Osteoblast (primary cell): ENCODE measurements around the gene AIRE. TPM values are rescaled to one million over a fixed set of nuclear protein-coding genes. Genes with fewer than 3 reads are reported as not detected.
"Not testable (repeated sequence)": the region's sequence is repeated elsewhere in the genome, so short reads cannot be mapped to it uniquely, and the experiment has no call there.

Source experiments
- DNase-seq: peaks from one replicate; pipeline ENCODE4 v3.0.0; 2011; ENCODE audit warnings: low spot score, mixed read lengths; ENCODE audit not compliant: insufficient read length; ENCODE audit errors: missing footprints
- H2AFZ ChIP-seq: 2 replicates; pipeline ENCODE4 v1.6.0; 2011; ENCODE audit warnings: mild to moderate bottlenecking, low read length
- H3K27ac ChIP-seq: 2 replicates; pipeline ENCODE4 v1.5.1; 2011; ENCODE audit warnings: mild to moderate bottlenecking, low read depth, low read length, moderate library complexity
- H3K27me3 ChIP-seq: 2 replicates; pipeline ENCODE4 v1.6.0; 2012; ENCODE audit warnings: mild to moderate bottlenecking, control low read depth, inconsistent platforms, low read length, moderate library complexity; ENCODE audit not compliant: insufficient read depth
- H3K36me3 ChIP-seq: 2 replicates; pipeline ENCODE4 v1.5.1; 2011; ENCODE audit warnings: mild to moderate bottlenecking, low read length, control low read depth, moderate library complexity; ENCODE audit not compliant: insufficient read depth
- H3K4me1 ChIP-seq: 2 replicates; pipeline ENCODE4 v1.5.1; 2011; ENCODE audit warnings: mild to moderate bottlenecking, low read length, control low read depth, moderate library complexity; ENCODE audit not compliant: insufficient read depth
- H3K4me2 ChIP-seq: 2 replicates; pipeline ENCODE4 v1.6.0; 2011; ENCODE audit warnings: mild to moderate bottlenecking, low read length; ENCODE audit not compliant: insufficient read depth
- H3K4me3 ChIP-seq: fragments of 200-600 bp; sonication (generic); 3 replicates; pipeline ENCODE4 v1.5.1; 2012; ENCODE audit warnings: mild to moderate bottlenecking, low read length, inconsistent platforms; ENCODE audit not compliant: insufficient read depth
- H3K79me2 ChIP-seq: 2 replicates; pipeline ENCODE4 v1.6.0; 2012; ENCODE audit warnings: mild to moderate bottlenecking, low read length, control low read depth, inconsistent platforms; ENCODE audit not compliant: insufficient read depth
- H3K9me3 ChIP-seq: 2 replicates; pipeline ENCODE4 v1.5.1; 2011; ENCODE audit warnings: low read depth, low read length, control low read depth
- H4K20me1 ChIP-seq: 2 replicates; pipeline ENCODE4 v1.6.0; 2012; ENCODE audit warnings: mild to moderate bottlenecking, low read length, control low read depth; ENCODE audit not compliant: insufficient read depth
- total RNA-seq: library from RNA; depleted of rRNA; stranded (reverse); fragments of >200 nt; gene quantifications from 2 replicates; pipeline ENCODE4 v1.2.3, GENCODE V29; 2012
- TF ChIP-seq, protein P1 (sequence below): IDR thresholded peaks from 2 replicates; pipeline ENCODE4 v1.5.1; 2011; ENCODE audit warnings: mild to moderate bottlenecking, low read depth, low read length, moderate library complexity; ENCODE audit errors: extremely low read depth

Gene AIRE
- total RNA-seq, 1 donor: not detected

DNA sequence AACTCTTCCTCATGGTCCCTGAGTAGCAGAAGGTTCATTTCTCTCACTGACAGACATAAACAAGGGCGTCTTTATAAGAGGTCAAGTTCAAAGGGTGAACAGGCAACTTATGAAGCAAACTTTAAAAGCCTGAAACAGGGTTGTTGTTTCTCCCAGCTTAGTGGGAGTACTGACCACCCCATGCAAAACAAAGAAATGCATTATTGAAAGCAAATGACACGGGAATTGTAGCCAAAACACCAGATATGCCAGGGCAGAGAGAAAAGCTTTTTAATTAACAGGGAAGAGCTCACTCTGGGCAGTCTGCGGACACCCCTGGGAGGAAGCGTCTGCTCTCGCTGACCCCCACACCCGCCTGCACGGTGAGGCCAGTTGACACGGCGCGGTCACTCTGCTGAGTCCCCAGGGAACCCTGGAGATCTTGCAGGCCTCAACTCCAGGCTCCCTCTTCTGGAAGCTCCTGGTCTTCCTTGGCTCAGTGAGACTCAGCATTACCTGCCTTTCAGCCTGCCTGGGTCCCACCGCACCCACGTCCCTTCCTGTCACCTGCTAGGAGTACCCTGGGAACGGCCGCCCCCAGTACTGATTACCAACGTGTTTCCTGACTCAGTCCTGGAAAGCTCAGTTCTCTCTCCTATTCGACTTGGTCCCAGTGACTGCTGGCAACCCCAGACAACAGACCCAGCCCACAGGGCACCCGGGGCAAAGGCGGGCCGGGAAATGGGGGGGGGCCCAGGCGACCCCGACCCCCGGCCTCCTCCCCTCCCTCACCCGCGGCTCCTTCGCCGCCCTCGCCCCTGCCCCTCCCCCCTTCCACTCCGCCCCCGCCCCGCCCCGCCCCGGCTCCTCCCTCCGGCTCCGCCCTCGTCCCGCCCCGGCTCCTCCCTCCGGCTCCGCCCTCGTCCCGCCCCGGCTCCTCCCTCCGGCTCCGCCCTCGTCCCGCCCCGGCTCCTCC is 52.5 kb downstream of the AIRE start:
- Histone ChIP-seq H3K4me1 (peaks cover 13% of the 10 kb centered on the region), H3K27ac (no peak overlapping the region), H4K20me1 (peaks cover 3% of the 10 kb centered on the region), H3K4me2 (peak overlapping the region; percentile 81), H3K27me3 (no peaks in the 10 kb centered on the region), H3K4me3 (peak overlapping the region; percentile 68), H2AFZ (no peak overlapping the region), H3K79me2 (no peaks in the 10 kb centered on the region), H3K9me3 (no peaks in the 10 kb centered on the region), H3K36me3 (peaks cover 6% of the 10 kb centered on the region)
- TF ChIP-seq, protein P1, sequence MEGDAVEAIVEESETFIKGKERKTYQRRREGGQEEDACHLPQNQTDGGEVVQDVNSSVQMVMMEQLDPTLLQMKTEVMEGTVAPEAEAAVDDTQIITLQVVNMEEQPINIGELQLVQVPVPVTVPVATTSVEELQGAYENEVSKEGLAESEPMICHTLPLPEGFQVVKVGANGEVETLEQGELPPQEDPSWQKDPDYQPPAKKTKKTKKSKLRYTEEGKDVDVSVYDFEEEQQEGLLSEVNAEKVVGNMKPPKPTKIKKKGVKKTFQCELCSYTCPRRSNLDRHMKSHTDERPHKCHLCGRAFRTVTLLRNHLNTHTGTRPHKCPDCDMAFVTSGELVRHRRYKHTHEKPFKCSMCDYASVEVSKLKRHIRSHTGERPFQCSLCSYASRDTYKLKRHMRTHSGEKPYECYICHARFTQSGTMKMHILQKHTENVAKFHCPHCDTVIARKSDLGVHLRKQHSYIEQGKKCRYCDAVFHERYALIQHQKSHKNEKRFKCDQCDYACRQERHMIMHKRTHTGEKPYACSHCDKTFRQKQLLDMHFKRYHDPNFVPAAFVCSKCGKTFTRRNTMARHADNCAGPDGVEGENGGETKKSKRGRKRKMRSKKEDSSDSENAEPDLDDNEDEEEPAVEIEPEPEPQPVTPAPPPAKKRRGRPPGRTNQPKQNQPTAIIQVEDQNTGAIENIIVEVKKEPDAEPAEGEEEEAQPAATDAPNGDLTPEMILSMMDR: peak; percentile 44
- DNase-seq: peak; percentile 96

DNA sequence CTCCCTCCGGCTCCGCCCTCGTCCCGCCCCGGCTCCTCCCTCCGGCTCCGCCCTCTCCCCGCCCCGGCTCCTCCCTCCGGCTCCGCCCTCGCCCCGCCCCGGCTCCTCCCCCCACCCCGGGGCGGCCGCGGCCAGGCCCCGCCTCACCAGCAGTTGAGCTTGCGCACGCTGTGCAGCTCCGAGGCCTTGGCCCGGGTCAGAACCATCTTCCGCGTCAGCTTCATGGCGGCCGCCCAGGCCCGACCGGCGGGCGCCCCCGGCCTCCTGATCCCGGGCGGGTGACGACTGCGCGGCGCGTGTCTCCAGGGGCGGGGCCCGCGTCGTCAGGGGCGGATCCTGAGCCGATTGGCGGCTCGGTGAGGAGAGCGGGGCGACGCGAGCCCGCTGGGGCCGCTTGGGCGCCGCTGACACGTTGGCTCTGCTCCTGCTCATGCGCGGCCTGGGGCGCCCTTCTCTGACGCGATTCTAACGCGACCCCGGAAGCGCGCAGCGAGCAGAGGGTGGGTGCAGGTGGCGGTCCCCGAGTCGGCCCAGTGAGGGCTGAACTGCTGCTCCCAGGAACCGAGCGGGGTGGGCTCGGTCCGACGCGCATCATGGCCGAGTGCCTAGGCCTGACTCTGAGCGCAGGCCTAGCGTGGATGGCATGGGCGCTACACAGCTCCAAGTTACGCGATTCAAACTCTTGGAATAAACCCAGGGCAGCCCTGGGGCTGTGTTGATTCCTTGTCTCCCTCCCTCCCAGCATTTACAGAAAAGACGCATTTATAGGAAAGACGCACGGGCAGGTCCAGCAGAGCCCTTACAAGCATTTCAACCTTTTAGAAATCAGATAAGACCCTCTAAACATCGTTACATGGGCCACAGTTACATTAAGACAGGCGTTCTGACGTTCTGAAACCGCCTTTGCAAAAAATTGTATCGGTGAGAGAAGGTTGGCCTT is 53.6 kb downstream of the AIRE start, which contains the start of gene CFAP410:
TSS of gene CFAP410 (minus strand) at position 420 of the 940 bp plus-strand sequence. CDS start at position 224, 196 bp downstream.
- DNase-seq: peak; percentile 100
- Histone ChIP-seq H2AFZ (peak within 1 kb of the TSS; percentile 96), H3K9me3 (no peaks in the 10 kb centered on the region), H4K20me1 (peaks cover 3% of the 10 kb centered on the region), H3K79me2 (no peaks in the 10 kb centered on the region), H3K27me3 (no peaks in the 10 kb centered on the region), H3K4me3 (peak within 1 kb of the TSS; percentile 98), H3K36me3 (peaks cover 6% of the 10 kb centered on the region), H3K4me1 (peaks cover 13% of the 10 kb centered on the region), H3K4me2 (peak within 1 kb of the TSS; percentile 99), H3K27ac (peak within 1 kb of the TSS; percentile 91)
- TF ChIP-seq, protein P1: no peak

DNA sequence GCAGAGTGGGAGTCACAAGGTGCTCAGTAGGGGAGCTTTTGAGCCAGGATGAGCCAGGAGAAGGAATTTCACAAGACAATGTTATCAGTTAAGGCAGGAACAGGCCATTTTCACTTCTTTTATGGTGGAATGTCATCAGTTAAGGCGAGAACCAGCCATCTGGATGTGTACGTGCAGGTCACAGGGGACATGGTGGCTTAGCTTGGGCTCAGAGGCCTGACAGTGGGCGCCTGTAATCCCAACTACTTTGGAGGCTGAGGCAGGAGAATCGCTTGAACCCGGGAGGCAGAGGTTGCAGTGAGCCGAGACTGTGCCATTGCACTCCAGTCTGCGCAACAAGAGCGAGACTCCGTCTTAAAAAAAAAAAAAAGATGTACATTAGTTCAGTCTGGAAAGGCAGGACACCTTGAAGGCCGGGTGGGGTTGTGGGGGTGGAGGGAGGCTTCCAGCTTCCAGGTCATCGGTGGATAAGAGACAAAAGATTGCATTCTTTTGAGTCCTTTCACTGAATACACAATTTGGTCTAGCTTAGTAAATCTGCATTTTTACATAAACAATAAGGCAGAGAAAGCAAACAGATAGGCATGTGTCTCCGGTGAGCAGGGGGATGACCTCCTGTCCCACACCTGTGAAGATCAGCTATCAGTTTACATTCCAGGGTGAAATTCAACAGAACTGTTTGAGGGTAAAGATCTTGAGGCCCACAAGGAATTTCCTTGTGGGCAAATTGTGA is 56.2 kb downstream of the AIRE start:
- not testable (repeated sequence) for H3K27me3 ChIP-seq, H3K79me2 ChIP-seq, H3K27ac ChIP-seq, H3K9me3 ChIP-seq, H3K4me3 ChIP-seq, DNase-seq, H4K20me1 ChIP-seq, H3K36me3 ChIP-seq, H3K4me2 ChIP-seq, H2AFZ ChIP-seq
- peaks cover 13% of the 10 kb centered on the region for H3K4me1 ChIP-seq

DNA sequence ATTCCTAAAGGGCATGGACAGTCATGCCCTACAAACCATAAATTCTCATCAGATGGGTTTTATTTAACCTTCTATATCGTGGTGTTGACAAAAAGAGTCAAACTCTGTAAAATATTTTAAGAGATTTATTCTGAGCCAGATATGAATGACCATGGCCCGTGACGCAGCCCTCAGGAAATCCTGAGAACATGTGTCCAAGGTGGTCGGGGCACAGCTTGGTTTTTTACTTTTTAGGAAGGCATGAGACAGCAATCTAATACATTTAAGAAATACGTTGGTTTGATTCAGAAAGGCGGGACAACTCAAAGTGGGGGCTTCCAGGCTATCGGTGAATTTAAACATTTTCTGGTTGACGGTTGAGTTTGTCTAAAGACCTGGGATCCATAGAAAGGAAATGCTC is 57.3 kb downstream of the AIRE start:
- H3K4me1 ChIP-seq: peaks cover 11% of the 10 kb centered on the region
- H3K9me3 ChIP-seq, H3K27ac ChIP-seq, H3K4me3 ChIP-seq, H3K79me2 ChIP-seq, H3K36me3 ChIP-seq, H4K20me1 ChIP-seq, H3K4me2 ChIP-seq, H2AFZ ChIP-seq, H3K27me3 ChIP-seq: not testable (repeated sequence)
- peak; percentile 32 for DNase-seq
